GM18505 (cell line): ENCODE measurements around the gene SELE.

Experiments used
- ATAC-seq: cut with Tn5 transposase; IDR thresholded peaks from one replicate; pipeline ENCODE4 v1.9.1; 2021; ENCODE audit not compliant: unreplicated experiment
- POLR2A ChIP-seq: IDR thresholded peaks from 4 replicates; pipeline ENCODE4 v1.6.1; 2011; ENCODE audit warnings: borderline replicate concordance; ENCODE audit not compliant: insufficient read depth, insufficient read length; ENCODE audit errors: extremely low read depth

Gene SELE

GRCh38 chr1:169733924-169734323 lies at the start of gene SELE:
Gene SELE, minus strand, starts transcription at chr1:169734079. Its CDS starts 467 bp downstream, at chr1:169733612.
- no peak for TF ChIP-seq POLR2A
- ATAC-seq: no peak

GRCh38 chr1:169782596-169782995 lies 48.7 kb upstream of the SELE start:
- ATAC-seq: no peak
- TF ChIP-seq POLR2A: no peak

- no peak for ATAC-seq
- no peak for TF ChIP-seq POLR2A
These were observed 46.1 kb upstream of the SELE start for GRCh38 chr1:169779970-169780369.

- ATAC-seq: no peak
- no peak for TF ChIP-seq POLR2A
These were observed 45.3 kb upstream of the SELE start for GRCh38 chr1:169779150-169779549.

GRCh38 chr1:169776440-169776839 lies 42.6 kb upstream of the SELE start:
- TF ChIP-seq POLR2A: no peak
- no peak for ATAC-seq

GRCh38 chr1:169768161-169768560 lies 34.3 kb upstream of the SELE start:
- TF ChIP-seq POLR2A: no peak
- ATAC-seq: no peak

GRCh38 chr1:169765580-169766331 lies 31.9 kb upstream of the SELE start:
- ATAC-seq: no peak
- TF ChIP-seq POLR2A: no peak

GRCh38 chr1:169764919-169765318 lies 31.0 kb upstream of the SELE start:
- no peak for ATAC-seq
- no peak for TF ChIP-seq POLR2A

GRCh38 chr1:169762699-169763098 lies 28.8 kb upstream of the SELE start:
- TF ChIP-seq POLR2A: no peak
- ATAC-seq: no peak

- no peak for TF ChIP-seq POLR2A
- no peak for ATAC-seq
These were observed 25.2 kb upstream of the SELE start for GRCh38 chr1:169759038-169759437.

- no peak for ATAC-seq
- no peak for TF ChIP-seq POLR2A
These were observed 19.7 kb upstream of the SELE start for GRCh38 chr1:169753549-169753948.

- TF ChIP-seq POLR2A: no peak
- no peak for ATAC-seq
These were observed 16.2 kb upstream of the SELE start for GRCh38 chr1:169750041-169750440.

- ATAC-seq: no peak
- no peak for TF ChIP-seq POLR2A
These were observed 12.7 kb upstream of the SELE start for GRCh38 chr1:169746550-169746949.

- TF ChIP-seq POLR2A: no peak
These were observed 11.4 kb upstream of the SELE start for GRCh38 chr1:169745015-169745861.

More at GRCh38 chr1:169745015-169745861, 11.4 kb upstream of the SELE start:
- ATAC-seq: no peak
